C4-2B (cell line): ENCODE data around the gene IER5.

Source experiments
- H3K27ac ChIP-seq: fragments of 450-650 bp; 2 replicates; pipeline ENCODE4 v1.5.1; 2017
- ZFX ChIP-seq: fragments of 450-650 bp; IDR thresholded peaks from 2 replicates; pipeline ENCODE4 v1.6.1; 2017
- TF ChIP-seq, protein P1 (sequence below): fragments of 450-650 bp; conservative IDR thresholded peaks from 2 replicates; pipeline ENCODE4 v1.5.1; 2017; ENCODE audit warnings: mild to moderate bottlenecking

Gene IER5

DNA sequence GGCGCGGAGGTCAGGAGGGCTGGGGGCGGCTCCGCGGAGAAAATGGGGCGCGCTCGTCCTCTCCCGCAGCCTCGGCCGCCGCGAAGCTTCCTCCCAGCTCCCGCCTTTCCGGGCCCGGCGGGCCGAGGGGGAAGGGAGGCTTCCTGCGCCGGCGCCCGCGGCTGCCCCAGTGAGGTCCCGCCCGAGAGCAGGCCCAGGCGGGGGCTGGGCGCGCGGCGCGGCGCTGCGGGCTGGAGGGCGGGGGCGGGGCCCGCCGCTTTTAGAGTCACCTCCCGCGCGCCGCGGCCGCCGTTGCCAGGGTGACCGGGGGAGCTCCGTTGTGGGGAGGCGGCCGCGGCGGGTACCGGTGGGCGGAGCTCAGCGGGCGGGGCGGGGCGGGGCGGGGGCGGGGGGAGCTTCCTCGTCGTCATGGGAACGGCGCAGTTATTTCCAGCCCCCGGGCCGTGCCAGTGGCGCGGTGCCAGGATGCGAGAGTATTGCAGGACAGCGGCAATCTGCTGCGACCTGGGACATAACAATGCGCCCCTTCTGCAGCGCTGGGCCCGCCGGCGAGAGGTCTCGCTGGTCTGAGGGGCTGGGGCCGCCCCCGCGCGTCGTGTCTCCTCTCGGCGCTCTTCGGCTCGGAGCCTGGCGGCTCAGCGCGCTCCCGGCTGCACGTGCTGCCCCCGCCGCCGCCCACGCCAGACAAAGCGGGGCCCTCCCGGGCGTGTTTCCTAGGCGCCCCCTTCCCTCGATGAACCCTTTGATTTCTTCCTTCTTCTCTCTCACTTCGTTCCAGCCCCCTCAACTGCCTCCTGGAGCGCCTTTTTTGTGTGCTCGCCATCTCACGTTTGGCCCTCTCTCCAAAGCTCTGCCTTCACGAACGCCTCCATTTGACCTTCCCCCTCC, 16.9 kb downstream of the IER5 start:
- peak; percentile 49 for TF ChIP-seq ZFX
- TF ChIP-seq, protein P1, sequence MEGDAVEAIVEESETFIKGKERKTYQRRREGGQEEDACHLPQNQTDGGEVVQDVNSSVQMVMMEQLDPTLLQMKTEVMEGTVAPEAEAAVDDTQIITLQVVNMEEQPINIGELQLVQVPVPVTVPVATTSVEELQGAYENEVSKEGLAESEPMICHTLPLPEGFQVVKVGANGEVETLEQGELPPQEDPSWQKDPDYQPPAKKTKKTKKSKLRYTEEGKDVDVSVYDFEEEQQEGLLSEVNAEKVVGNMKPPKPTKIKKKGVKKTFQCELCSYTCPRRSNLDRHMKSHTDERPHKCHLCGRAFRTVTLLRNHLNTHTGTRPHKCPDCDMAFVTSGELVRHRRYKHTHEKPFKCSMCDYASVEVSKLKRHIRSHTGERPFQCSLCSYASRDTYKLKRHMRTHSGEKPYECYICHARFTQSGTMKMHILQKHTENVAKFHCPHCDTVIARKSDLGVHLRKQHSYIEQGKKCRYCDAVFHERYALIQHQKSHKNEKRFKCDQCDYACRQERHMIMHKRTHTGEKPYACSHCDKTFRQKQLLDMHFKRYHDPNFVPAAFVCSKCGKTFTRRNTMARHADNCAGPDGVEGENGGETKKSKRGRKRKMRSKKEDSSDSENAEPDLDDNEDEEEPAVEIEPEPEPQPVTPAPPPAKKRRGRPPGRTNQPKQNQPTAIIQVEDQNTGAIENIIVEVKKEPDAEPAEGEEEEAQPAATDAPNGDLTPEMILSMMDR: no peak
- peak overlapping the region; percentile 83 for H3K27ac ChIP-seq

DNA sequence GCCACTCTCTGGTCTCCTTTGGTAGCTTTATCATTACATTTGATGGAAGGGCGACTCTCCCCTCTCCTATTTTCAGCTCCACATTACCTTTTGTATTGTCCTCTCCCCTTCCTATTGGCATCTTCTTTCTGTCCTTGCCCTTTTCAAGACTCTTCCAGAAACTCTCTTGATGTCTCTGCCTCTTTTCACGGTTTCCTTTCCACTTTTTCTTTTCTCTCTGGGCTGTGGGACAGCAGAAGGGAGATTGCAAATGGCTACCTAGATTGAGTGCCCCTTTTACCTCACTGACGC, 17.5 kb downstream of the IER5 start:
- H3K27ac ChIP-seq: peak overlapping the region; percentile 39
- no peak for TF ChIP-seq ZFX
- TF ChIP-seq, protein P1: no peak

GRCh38 chr1:181106479-181106878, 18.0 kb downstream of the IER5 start:
- no peak for TF ChIP-seq ZFX
- TF ChIP-seq, protein P1: no peak
- no peak overlapping the region for H3K27ac ChIP-seq

- H3K27ac ChIP-seq: no peak overlapping the region
- no peak for TF ChIP-seq ZFX
Measured at GRCh38 chr1:181107711-181108110, 19.2 kb downstream of the IER5 start.

GRCh38 chr1:181108304-181108867, 19.9 kb downstream of the IER5 start:
- TF ChIP-seq ZFX: no peak
- TF ChIP-seq, protein P1: no peak
- no peak overlapping the region for H3K27ac ChIP-seq

DNA sequence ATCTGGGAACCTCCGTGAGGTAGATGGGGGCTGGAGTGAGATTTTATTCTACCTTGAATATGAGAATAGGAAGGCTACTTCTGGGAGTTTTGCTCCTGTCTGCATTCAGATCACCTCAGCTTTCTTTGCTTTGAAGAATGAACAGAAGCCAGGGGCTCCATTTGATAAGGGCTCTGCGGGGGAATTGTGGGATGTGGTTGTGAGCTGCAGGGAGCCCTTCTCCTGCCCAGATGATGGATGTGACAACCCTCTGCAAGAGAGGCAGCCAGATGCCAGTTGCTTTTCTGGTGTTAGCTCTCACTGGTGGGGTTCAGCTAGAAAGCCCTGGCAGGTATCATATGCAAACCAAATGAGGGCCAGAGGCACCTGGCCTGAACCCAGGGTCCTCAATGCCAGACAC, 21.5 kb downstream of the IER5 start:
- H3K27ac ChIP-seq: no peak overlapping the region
- TF ChIP-seq, protein P1: no peak
- TF ChIP-seq ZFX: no peak

DNA sequence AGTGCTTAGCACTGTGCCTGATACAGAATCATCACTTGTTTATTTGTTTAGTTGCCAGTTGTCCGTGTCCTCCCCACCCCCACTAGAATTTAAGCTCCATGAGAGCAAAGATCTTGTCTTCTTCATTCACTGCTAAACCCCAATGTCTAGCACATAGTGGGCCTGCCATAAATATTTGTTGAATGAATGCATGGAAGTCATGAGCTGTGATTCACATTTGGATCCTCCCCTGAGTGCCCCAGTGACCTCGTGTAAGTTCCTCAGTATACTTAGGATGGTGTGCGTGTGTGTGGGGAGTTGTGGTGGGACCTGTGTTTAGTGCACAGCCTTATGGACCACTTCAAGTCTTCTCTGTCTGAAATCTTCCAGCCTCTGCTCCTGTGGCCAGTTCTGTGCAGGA, 23.1 kb downstream of the IER5 start:
- H3K27ac ChIP-seq: no peak overlapping the region; the same call in 1 of the 2 replicates
- TF ChIP-seq ZFX: no peak
- TF ChIP-seq, protein P1: no peak
